SKM-1 treated with dmso at 0.1 percent for 144 hours (cell line): Measurements from ENCODE around the gene RASA4.
"Not testable (repeated sequence)": the region's sequence is repeated elsewhere in the genome, so short reads cannot be mapped to it uniquely, and the experiment has no call there.

ENCODE experiments used
- DNase-seq: peaks from one replicate; lab custom pipeline; 2025; ENCODE audit not compliant: unreplicated experiment; lab: John Stamatoyannopoulos, UW

RASA4 gene

DNA sequence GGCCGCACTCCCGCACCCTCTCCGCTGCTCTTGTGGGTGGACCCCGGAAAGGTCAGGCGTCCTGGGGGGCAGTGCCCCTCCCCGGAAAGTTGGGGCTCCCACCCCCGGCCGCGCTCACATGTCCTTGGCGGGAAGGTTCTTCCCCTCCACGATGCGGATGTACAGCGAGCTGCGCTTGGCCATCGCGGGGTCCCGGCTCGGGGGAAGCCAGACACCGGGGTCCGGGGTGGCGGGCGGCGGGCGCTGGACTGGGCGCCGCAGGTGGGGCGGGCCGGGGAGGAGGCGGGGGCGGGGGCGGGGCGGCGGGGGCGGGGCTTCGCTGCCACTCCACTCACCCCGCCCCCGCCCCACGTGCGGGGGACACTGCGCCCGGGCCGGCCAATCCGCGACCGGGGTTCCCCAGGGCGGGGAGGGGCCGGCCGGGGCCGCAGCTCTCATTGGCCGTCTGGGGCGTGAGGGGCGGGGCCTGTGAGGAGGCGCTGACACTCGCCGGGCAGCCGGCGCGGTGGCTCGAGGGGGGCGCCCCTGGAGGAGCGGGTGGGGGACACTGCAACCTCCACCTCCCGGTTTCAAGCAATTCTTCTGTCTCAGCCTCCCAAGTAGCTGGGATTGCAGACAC, at the start of gene RASA4:
Gene RASA4, minus strand, starts transcription at position 250 of the 619 bp plus-strand sequence. Its CDS starts 67 bp downstream, at position 183.
- not testable (repeated sequence) for DNase-seq

DNA sequence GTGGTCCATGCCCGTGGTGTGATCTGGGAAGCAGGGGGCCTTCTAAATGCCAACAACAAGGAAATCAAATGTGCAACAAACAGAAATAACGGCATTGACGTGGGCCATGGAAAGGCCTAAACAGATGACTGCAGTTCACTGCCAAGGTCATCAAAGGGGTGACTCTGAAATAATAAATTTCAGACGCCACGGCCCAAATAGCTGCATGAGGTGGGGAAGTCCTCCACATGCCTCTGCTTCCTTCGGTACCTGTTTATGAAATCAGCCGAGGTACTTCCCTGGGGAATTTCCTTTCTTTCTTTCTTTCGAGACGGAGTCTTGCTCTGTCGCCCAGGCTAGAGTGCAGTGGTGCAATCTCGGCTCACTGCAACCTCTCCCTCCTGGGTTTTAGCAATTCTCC, 48.2 kb upstream of the RASA4 start:
- not testable (repeated sequence) for DNase-seq

DNA sequence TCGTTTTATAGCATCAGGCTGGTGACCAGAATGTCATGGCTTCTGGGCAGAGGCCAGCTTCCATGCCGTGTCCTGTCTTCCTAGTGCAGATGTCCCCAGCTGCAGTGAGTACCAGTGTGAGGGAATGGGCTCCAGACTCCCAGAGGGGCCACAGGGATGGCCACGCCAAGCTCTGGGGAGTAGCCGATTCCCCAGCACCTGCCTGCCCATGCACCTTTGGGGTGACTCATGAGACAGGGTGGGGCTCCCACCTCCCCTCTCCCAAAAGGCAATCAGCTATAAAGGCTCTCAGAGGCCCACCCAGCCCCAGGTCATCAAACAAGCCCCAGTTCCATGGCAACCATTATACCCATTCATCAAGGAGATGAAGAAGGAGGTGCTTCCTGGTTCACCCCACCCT, 33.4 kb upstream of the RASA4 start, which contains the start of gene SPDYE2B:
Gene SPDYE2B, plus strand, starts transcription at position 396 of the 400 bp plus-strand sequence. CDS start 2,030 bp downstream, outside the sequence.
- DNase-seq = not testable (repeated sequence)

DNA sequence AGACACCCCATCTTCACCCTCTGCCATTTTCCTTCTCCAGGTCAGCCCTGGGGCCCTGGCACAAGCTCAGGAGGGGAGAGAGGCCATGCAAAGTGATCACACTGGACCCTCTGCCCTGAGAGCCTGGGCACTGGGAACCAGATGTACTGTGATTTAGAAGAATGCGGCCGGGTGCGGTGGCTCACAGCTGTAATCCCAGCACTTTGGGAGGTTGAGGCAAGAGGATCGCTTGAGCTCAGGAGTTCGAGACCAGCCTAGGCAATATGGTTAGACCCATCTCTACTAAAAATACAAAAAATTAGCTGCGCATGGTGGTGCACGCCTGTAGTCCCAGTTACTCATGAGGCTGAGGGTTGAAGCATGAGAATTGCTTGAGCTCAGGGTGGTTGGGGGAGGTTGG, 31.3 kb upstream of the RASA4 start:
- not testable (repeated sequence) for DNase-seq

DNA sequence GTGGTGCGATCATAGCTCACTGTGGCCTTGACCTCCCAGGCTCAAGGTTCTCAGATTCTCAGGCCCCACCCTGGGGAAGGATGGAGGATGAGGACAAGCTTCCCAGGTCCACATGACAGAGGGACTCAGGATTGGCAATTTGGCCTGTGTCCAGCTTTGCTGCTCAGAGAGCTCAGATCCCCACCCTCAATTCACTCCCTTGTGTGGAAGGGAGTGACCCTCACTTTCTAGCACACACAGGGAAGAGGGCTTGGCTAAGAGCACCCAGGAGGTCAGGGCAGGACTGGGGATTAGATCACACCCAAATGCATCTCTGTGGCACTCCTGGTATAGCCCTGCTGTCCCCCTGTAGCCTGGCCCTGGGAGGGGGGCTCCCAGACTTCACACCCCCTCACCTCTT, 26.8 kb upstream of the RASA4 start:
- DNase-seq = not testable (repeated sequence)

DNA sequence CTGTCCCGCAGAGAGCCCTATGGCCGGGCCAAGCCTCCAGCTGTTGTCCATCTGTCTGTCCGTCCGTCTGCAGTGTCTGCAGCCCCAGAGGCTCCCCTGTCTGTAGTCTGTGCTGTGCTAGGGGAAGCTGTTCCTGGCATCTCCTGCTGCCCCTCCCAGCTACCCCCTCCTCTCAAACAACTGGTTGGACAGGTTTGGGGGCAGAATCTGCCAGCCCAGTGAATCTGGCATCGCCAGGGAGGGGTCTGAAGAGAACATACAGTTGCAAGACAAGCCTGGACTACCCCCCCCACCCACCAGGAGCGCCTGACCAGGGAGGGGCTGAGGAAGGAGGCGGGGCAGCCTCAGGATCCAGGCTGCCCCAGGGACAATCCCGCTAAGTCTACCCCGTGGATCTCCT, 26.1 kb upstream of the RASA4 start, which contains the start of gene UPK3BL1:
Gene UPK3BL1, minus strand, starts transcription at position 101 of the 400 bp plus-strand sequence. Its CDS starts 50 bp downstream, at position 51.
- DNase-seq = not testable (repeated sequence)

DNA sequence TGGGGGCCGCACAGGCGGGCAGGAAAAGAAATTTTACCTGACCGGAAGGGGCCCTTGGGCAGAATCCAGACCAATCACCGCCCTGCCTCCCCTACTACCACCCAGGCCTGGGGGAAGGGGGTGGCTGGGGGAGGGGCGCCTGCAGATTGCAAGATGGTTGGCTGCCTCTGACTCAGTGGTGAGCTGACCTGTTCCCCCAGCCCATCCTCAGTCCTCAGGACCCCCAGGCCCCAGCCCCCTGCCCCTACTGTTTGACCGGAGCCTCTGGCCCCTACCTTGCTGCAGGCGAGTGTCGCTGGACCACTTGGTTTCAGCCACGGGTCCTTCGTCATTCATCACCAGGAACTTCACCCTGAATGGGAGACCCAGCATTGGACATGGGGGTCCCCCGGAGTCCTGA, 22.3 kb upstream of the RASA4 start:
- DNase-seq = not testable (repeated sequence)

DNA sequence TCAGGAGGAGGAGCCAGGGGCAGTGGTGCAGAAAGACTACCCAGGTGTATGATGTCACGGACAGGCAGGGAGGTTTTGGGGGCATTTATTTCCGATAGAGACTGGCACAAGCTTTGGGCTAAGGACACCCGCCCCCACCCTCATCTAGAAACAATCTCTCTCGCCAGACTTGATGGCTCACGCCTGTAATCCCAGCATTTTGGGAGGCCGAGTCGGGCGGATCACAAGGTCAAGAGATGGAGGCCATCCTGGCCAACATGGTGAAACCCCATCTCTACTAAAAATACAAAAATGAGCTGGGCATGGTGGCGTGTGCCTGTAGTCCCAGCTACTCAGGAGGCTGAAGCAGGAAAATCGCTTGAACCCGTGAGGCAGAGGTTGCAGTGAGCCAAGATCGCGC, 20.4 kb upstream of the RASA4 start:
- DNase-seq = not testable (repeated sequence)

DNA sequence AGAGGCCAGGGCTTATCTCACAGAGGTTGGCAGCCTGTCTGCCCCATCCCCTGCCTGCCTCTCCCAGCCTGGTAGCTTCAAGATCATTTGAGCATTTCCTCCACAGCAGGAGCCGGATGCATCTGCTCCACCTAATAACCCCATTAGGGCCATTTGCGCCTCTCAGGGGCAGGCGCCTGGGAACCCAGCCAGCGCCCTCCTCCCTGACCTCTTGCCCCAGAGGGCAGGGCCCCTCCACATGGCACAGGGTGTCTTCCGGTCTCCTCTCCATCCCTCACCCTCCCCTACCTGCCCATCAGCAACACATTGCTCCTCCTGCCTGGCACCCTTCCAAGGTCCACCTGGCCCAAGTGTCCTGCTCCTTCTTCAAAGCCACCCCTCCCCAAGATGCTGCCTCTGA, 18.8 kb upstream of the RASA4 start:
- DNase-seq = not testable (repeated sequence)

DNA sequence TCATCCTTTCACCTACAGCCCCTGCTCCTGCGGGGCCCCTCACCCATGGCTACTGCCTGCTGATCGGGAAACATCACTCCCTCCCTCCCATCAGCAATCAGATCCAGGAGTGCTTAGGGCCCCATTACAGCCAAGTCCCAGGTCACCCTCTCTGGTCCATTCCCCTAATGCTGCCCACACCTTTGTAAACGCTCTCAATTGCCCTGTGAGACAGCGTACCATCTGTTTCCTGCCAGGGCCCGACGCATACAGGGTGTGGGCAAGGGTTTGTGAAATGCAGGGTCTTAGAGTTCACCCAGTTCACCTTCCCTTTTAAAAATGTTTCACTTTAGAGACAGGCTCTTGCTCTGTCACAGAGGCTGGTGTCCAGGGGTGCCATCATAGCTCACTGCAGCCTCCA, 17.7 kb upstream of the RASA4 start:
- not testable (repeated sequence) for DNase-seq

DNA sequence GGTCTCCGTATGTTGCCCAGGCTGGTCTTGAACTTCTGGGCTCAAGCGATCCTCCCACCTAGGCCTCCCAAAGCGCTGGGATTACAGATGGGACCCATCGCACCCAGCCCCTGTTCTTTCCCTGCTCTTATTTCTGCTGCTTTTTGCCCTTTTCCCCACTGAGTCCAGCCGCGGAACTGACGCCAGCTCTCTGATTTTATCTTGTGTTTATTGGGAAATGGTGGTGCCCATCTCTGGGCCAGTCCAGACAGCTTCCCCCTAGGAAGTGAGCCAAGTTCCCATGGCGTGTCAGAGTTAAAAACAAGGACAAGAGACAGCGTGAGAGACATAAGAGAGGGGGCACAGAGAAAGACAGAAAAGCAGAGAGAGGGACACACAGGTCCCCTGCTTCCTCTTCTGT, 14.1 kb upstream of the RASA4 start:
- not testable (repeated sequence) for DNase-seq

DNA sequence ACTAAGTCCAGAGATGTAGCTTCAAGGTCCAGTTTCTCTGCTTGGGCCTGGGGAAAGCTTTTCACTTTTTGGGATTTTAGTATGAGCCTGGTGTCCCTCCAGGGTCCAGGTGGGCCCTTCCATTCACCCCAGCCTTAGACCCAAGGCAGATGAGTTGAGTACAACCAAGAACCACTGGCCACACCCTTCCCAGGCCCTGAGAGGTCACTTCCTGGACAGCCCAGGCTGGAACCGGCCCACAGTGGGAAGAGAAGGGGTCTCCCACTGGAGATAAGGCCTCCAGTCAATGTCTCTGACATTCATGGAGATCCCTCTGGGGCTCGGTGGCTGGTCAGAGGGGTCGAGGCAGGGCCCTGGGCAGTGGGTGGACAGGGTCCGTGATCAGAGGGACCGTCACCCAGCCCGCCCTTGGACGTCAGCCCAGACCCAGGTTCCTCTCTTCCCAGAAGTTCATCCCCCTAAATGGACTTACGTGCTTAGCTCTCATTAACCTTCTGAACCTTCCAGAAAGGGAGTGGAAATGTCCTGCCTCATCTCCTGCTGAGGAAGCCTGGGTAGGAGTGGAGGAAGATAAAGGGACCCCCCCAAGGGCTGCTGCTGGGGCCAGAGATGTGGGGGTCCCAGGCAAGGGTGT, 10.8 kb upstream of the RASA4 start:
- not testable (repeated sequence) for DNase-seq

DNA sequence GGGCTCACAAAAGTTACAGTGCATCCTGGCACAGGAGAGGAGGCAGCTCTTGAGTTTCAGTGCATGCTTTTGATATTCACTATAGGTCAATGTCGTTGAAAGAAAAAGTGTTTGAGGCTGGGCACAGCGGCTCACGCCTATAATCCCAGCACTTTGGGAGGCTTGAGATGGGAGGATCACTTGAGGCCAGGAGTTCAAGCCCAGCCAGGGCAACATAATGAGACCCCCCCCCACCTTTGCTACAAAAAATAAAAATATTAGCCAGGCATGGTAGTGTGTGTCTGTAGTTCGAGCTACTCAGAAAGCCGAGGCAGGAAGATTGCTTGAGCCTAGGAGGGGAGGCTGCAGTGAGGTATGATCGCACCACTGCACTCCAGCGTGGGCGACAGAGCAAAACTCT, 1.6 kb upstream of the RASA4 start:
- DNase-seq = not testable (repeated sequence)

DNA sequence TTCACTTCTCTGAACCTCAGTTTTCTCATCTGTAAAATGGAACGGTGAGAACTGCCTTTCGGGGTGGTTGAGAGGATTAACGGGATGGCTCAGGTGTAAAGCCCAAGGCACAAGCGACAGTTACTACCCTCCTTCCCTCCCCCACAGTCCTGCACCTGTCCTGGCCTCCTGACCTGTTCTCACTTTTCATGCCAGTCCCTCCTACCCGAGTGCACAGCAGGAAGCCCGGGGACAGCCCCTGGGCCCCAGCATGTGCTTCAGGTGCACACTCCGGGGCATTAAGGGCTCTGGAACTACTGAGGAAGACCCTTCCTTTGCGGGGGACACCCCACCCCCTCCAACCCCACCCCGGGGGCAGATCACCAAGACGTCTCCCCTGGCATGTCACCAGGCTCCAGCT, 626 bp downstream of the RASA4 start:
- not testable (repeated sequence) for DNase-seq

DNA sequence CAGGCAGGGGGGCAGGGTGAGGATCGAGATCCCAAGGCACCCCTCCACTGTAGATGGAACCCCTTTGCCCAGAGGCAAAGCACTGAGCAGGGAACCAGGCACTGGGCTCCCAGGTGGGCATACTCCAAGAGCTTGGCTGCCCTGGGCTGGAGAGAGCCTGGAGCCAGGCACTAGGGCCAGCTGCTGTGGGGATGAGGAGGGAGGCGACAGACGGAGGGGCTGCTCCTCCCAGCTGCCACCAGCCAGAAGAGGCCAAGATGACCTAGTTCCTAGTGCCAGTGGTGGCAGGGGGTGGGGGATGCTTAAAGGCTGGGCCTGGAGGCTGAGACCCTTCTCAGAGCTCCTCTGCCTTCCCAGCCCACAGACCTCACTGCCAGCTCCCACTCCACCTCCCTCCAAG, 1.7 kb downstream of the RASA4 start:
- not testable (repeated sequence) for DNase-seq

DNA sequence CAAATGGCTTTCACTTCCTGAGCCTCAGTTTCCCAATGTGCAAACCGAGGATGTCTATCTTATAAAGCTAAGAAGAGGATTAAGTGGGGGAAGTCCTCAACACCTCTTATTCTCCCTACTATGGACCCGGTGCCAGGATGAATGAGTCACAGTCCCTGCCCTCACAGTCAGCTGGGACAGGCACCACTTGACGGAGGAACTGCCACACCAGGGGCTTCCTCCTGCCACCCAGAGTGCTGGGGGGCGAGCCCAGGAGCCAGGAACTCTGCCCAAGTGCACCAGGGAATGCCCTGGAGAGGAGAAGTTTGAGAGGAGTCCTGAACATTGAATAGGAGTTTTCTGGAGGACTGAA, 2.2 kb downstream of the RASA4 start:
- not testable (repeated sequence) for DNase-seq

DNA sequence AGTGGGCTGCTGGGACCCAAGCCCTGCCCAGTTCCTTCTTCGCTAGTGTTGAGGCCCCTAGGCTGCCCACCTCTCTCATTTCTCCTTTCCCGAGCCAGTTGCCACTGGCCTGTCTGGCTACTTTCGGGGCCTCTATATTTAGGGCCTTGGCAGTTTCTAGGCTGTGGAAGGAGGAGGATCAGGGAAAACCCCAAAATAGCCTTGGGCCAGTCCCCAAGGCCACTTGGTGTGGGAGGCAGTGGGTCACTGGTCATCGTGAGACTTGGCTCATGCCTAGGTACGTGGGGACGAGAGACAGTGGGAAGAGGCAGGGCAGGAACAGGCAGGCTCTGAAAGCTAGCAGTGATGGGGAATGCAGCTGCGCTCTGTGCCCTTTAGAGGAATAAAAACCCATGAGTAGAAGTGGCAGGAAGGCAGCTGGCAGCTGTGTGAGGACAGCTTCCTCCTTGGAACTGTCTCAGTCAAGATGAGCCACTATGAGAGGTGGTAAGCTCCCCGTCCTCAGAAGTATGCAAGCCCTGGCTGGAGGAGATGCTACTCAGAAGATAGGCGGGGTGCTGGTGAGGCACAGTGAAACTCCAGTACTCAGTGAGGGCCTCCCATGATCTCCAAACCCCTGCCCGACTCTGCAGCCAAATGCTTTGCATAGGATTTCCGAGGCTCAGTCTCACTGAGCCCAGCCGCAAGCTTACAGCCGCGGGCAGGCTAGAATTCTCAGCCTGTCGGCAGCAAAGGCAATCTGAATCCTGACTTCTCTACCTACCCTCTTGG, 2.8 kb downstream of the RASA4 start:
- DNase-seq = not testable (repeated sequence)

DNA sequence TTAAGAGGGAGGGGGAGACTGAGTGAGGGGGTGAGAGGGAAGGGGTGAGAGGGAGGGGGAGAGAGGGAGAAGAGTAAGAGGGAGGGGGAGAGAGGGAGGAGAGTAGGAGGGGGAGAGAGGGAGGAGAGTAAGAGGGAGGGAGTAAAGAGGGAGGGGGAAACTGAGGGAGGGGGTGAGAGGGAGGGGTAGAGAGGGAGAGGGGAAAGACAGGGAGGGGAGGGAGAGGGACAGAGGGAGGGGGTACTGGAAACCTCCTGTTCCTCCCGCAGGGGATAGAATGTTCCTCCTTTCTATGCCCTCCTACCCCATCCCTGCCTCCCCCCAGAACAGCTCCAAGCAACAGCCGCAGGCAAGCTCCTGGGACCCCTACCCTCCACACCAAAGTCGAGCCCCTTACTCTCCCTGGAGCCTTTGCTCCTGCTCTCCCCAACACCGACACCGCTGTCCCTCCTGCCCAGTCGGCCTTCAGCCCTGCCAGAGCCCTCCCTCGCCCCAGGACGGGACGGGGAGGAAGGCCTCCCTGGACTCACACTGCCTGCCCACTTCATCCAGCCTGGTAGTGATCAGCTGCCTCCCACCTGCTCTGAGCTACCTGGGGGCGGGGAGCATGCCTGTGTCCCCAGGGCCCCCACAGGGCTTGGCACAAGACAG, 4.8 kb downstream of the RASA4 start:
- DNase-seq = not testable (repeated sequence)

DNA sequence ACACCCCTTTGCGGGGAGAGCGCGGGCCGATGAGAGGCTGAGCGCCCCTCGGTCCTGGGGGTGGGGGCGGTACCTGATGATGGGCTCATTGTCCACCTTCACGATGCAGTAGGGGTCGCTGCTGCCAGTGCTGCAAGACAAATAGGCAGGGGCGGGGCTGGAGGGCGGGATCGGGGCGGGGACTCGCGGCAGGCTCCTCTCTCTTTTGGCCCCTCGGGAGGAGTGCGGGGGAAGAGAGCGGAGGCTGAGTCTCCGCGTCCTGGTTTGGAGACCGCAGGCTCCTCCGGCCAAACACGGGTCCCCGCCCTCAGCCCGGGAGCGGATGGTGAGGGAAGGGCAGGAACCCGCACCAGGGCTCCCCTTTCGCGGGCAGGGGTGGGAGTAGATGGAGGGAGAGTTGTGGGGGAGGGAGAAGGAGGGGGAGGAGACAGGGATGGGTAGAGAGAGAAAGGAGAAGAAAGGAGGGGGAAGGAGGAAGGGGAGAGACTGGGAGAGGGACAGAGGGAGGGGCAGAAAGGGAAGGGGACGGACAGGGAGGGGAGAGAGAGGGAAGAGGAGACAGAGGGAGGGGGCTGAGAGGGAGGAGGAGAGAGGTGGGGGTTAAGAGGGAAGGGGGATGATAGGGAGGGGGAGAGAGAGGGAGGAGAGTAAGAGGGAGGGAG, 5.4 kb downstream of the RASA4 start:
- DNase-seq = not testable (repeated sequence)

DNA sequence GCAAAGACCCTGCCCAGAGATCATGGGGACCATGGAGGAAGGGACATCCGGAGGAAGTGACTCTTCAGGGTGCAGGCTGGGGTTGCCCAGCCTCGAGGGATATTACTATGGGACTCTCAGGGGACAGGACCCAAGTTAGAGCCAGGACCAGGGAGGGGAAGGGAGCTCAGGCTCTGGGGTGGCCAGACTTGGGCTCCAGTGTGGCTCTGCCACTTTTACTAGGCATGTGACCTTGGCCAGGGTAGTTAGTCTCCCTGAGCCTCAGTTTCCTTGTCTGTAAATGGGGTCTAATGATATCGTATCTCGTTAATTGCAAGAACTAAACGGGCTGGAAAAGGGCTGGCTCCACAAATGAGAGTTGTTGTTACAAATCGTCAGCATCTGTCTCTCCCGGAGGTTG, 6.1 kb downstream of the RASA4 start:
- DNase-seq = not testable (repeated sequence)

DNA sequence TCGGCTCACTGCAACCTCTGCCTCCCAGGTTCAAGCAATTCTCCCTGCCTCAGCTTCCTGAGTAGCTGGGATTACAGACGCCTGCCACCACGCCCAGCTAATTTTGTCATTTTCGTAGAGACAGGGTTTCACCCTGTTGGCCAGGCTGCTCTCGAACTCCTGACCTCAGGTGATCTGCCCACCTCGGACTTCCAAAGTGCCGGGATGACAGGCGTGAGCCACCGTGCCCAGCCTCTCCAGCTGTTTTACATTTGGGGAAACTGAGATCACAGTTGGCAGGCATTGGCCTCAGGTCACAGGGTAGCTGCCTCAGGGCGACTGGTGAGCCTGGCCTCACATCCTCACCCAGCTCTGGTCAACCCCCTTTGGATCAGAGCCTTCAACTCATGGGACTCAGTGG, 6.8 kb downstream of the RASA4 start:
- not testable (repeated sequence) for DNase-seq
